Raji (cell line): ENCODE measurements around the gene FBXW12.
A peak's percentile ranks its signal among the peaks of the same experiment; 100 is the strongest.

Experiments used
- POLR2A ChIP-seq: IDR thresholded peaks from 2 replicates; pipeline ENCODE4 v1.6.1; 2011; ENCODE audit warnings: low read depth, low read length, control low read depth; ENCODE audit not compliant: insufficient read depth

The FBXW12 gene

GRCh38 chr3:48435223-48435595, 63.2 kb downstream of the FBXW12 start:
- TF ChIP-seq POLR2A = no peak

DNA sequence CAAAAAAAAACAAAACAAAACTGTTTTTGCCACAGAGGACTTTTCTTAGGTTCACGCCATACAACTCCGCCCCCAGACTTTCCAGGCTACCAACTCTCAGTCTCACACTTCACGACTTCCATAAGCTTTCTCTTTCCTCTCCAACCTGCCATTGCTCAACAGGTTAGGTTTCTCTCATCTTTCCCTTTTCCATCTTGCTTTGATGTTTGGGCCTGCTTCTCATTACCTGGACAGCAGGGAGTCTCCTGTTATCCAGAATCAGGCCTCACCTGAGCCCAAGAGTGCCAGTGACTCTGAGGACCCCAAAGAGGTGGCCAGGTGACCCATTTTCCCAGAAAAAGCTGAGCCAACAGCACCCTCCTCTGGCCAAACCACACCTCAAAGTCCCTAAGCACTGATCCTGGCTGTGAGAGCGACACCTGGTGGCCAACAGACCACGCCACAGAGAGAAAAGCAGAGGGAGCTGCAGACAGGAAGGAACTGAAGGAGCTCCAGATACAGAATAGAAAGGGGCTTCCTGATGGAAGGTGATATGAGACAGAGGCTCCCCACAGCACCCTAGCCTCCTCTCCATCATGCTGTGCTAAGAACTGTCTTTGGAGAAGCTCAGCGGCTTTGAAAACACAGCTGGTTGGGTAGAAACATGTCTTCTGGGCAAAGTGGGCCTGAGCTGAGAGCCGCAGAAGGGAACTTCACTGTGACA, 63.9 kb downstream of the FBXW12 start:
- peak; percentile 41; the same call in 1 of the 2 replicates for TF ChIP-seq POLR2A

- no peak for TF ChIP-seq POLR2A
Measured at GRCh38 chr3:48436477-48436787, 64.4 kb downstream of the FBXW12 start.

- TF ChIP-seq POLR2A = no peak
Measured at GRCh38 chr3:48436855-48437254, 64.8 kb downstream of the FBXW12 start.

- no peak for TF ChIP-seq POLR2A
Measured at GRCh38 chr3:48437812-48438211, 65.8 kb downstream of the FBXW12 start.

- peak; percentile 96 for TF ChIP-seq POLR2A
Measured at GRCh38 chr3:48439820-48440589, 68.0 kb downstream of the FBXW12 start, which contains the start of the genes CCDC51 and TMA7. Gene CCDC51, minus strand, starts transcription at chr3:48440119. Its CDS starts 4,991 bp downstream, at chr3:48435128. Gene TMA7, plus strand, starts transcription at chr3:48440257. Its CDS starts 40 bp downstream, at chr3:48440297.

DNA sequence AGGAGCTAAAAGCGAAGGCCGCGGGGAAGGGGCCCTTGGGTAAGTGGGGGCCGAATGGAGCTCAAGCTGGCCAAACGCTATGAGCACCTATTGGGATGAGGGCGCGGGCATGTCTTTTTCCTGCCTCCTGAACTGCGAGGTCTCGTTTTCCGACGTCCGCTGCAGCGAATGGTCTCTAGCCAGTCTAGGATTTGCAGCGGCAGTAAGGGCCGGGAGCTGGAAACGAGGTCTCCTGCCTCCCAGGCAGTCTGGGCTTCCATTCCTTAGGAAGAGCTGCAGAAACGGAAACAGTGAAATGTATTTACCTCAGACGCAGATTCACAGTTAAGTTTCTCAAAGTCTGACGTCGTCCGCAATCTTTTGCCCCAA, 68.6 kb downstream of the FBXW12 start:
- no peak for TF ChIP-seq POLR2A

DNA sequence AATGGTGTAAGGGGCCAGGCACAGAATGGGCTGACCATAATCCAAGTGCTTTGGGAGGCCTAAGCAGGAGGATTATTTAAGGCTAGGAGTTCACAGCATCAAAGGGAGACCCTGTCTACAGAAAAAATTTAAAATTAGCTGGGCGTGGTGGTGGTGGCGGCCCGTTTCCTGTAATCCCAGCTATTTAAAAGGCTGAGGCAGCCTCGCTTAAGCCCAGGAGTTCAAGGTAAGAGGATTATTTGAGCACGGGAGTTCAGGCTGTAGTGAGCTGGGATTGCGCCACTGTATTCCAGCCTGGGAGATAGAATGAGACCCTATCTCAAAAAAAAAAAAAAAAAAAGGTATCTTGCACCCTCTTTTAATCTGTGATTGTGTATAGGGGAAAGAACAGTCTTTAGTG, 69.9 kb downstream of the FBXW12 start:
- TF ChIP-seq POLR2A = no peak
